ENCODE measurements around the gene CALB2.
"Not testable (repeated sequence)": the region's sequence is repeated elsewhere in the genome, so short reads cannot be mapped to it uniquely, and the experiment has no call there.

Gene CALB2

GRCh38 chr16:71352466-71352865 is 6.1 kb upstream of the CALB2 start:
- DNase-seq (ENCODE audit: low read depth): no peak
- H3K4me3 ChIP-seq (ENCODE audit: low read length): no peak overlapping the region
- no peak for TF ChIP-seq CTCF (IDR thresholded peaks at IDR 0.05; ENCODE audit: insufficient read depth, low read depth, low read length, missing control alignments)

DNA sequence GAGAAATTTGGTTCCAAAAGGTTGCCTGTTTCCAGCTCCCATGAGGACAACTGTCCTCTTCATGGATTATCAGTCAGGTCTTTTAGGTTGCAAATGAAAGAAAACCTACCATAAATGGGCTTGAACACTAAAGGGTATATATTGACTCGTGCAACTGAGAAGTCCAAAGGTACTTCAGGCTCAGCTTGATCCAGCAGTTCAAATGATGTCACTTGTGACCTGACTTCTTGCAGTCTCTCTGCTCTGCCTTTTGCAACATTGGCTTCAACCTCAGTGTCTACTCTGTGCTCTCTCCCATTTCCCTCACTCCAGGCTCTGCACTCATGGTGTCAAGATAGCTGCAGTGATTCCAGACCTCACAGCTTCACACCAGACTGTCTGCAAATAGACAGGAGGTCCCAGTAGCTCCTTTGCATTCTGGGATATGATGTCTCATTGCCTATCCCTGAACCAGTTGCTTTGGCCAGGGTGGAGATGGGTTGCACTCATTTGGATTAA is 5.5 kb upstream of the CALB2 start:
- no peak overlapping the region for H3K4me3 ChIP-seq (ENCODE audit: low read length)
- DNase-seq (ENCODE audit: low read depth): no peak
- TF ChIP-seq CTCF (IDR thresholded peaks at IDR 0.05; ENCODE audit: insufficient read depth, low read depth, low read length, missing control alignments): no peak

DNA sequence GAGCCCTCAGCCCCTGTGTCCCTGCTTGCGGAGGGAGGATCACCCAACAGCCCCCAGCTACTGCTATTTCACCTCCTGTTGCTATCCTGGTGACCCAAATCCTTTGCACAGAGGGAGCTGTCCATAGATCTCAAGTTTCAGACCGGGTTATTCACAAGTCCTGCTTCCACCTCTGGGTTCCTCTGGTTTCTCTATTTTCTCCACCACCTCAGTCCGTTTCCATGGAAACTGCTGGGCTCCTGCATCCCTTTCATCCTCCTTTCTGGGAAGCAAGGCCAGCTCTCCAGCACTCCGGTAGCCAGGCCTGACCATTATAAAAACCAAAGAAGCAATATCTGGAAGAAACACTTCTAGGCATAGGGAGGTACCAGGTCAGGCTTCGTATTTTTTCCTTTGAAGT is 4.8 kb upstream of the CALB2 start:
- no peak for TF ChIP-seq CTCF (IDR thresholded peaks at IDR 0.05; ENCODE audit: insufficient read depth, low read depth, low read length, missing control alignments)
- DNase-seq (ENCODE audit: low read depth): no peak
- H3K4me3 ChIP-seq (ENCODE audit: low read length): no peak overlapping the region

- TF ChIP-seq CTCF (IDR thresholded peaks at IDR 0.05; ENCODE audit: insufficient read depth, low read depth, low read length, missing control alignments): no peak
- no peak for DNase-seq (ENCODE audit: low read depth)
- no peak overlapping the region for H3K4me3 ChIP-seq (ENCODE audit: low read length)
Measured at GRCh38 chr16:71354156-71354555, 4.4 kb upstream of the CALB2 start.

DNA sequence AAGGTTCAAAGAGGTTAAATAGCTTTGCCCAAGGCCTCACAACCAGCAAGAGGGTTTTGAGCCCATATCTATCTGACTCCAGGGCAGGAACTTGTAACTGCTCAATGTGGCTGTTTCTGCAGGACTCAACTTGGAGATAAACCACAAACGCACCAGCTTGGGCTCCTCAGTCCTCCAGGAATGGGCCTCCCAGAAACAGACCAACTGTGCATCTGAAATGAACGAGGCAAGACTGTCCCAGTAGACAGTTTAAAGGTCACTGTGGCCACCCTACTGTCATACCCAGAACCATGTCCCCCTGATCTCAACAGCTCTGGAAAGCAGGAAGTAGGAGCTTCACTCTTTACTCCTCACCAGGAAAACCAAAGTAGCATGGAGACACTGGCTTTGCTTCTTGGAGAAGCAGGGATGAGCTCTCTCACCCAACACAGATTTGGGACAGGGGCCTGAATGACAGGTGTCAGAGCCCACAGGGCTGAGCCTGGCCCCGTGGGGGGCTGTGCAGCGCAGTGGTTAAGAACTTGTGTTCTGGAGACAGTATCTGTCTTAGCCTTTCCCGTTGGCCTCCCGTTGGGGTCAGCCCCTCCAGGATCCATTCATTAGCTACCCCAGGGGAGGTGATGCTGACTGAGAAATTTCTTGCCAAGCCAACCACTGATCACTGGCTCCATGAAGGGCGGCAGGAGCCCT is 2.3 kb upstream of the CALB2 start:
- H3K4me3 ChIP-seq (ENCODE audit: low read length): no peak overlapping the region
- no peak for DNase-seq (ENCODE audit: low read depth)
- no peak for TF ChIP-seq CTCF (IDR thresholded peaks at IDR 0.05; ENCODE audit: insufficient read depth, low read depth, low read length, missing control alignments)

- DNase-seq (ENCODE audit: low read depth): not testable (repeated sequence)
Measured at GRCh38 chr16:71356936-71357335, 1.6 kb upstream of the CALB2 start.

DNA sequence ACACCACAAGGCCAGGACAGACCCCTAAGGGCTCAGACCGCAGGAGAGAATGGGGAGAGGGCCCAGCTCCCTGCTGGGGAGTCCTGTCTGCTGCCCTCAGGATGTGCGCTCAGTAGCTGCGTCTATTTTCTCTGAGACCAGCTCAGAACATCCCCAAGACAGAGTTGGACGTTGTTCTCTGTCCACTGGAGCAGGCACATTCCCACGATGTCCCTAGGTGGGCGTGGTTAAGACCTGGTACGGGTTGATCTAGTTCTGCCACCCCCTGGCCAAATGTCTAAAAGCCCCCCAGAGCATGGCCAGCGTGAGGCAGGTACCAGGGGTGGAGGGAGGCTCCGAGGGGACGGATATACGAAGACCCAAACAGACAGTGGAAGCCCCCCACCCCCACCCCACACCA is 842 bp upstream of the CALB2 start:
- DNase-seq (ENCODE audit: low read depth): no peak
- no peak for TF ChIP-seq CTCF (IDR thresholded peaks at IDR 0.05; ENCODE audit: insufficient read depth, low read depth, low read length, missing control alignments)
- H3K4me3 ChIP-seq (ENCODE audit: low read length): no peak overlapping the region

More at GRCh38 chr16:71356936-71357335, 1.6 kb upstream of the CALB2 start:
- H3K4me3 ChIP-seq (ENCODE audit: low read length): not testable (repeated sequence)

Data from epithelial cell of esophagus (primary cell).